Raji (cell line): Measurements from ENCODE around the gene CDK11A.

Source experiments
- POLR2A ChIP-seq: IDR thresholded peaks from 2 replicates; pipeline ENCODE4 v1.6.1; 2011; ENCODE audit warnings: low read depth, low read length, control low read depth; ENCODE audit not compliant: insufficient read depth

Gene CDK11A

DNA sequence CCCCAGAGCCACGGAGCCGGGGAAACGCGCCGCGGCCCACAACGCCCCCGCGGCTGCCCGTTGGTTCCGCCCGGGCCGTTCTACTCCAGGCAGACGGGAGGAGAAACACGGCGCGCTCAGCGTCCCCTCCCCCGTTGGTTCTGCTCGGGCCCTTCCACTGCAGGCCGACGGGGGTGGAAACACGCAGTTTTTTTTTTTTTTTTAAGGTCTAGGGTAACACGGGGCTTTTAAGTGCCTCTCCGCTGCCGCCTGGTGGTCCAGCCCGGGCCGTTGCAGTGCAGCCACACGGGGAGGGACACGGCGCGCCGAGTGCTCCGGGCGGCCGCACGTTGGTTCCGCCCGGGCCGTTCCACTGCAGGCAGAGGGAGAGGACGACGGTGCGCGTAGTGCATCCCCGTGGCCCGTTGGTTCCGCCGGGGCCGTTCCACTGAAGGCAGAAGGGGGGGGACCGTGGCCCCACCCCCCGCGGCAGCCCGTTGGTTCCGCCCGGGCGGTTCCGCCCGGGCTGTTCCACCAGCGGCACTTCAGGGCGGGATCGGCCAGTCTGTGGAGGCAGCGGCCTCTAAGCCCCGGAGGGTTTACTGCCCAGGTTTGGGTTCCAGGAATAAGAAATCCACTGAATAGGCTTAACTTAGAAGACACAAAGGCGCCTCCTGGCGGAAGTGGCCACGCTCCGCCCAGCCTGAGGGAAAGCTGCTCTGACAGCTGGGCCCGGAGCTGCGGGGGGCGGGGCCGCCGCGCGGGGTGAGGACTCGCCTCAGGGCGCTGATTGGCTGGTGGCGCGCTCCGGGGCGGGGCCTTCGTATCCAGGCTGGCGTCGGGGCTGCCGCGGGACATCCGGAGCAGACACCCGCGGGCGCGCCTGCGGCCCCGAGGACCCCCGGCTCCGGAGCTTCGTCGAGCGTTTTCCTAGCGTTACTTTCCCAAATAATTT lies 31.2 kb downstream of the CDK11A start, which contains the start of gene SLC35E2B:
Gene SLC35E2B (minus strand): TSS at position 82 of the 934 bp plus-strand sequence. CDS start 16,096 bp downstream, outside the sequence.
- TF ChIP-seq POLR2A, result peak; percentile 47

- peak; percentile 48 for TF ChIP-seq POLR2A
Measured at GRCh38 chr1:1692324-1692713, 31.8 kb downstream of the CDK11A start.

DNA sequence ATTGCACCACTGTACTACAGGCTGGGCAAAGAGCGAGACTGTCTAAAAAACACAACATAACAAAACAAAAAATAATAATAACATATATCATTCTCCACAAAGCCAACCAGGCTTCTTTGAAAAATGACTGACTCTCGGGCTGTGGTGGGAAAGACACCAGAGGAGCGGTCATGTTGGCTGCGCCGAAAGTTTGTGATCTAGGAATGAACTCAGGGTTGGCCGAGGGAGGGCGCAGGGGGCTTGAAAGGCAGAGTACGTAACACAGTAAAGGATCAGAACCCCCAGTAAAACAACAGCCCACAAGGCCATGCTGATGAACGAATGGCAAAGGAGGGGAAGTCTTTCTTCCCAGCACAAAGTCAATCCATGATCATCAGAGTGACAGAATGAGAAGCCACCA lies 36.3 kb downstream of the CDK11A start:
- TF ChIP-seq POLR2A, result no peak

DNA sequence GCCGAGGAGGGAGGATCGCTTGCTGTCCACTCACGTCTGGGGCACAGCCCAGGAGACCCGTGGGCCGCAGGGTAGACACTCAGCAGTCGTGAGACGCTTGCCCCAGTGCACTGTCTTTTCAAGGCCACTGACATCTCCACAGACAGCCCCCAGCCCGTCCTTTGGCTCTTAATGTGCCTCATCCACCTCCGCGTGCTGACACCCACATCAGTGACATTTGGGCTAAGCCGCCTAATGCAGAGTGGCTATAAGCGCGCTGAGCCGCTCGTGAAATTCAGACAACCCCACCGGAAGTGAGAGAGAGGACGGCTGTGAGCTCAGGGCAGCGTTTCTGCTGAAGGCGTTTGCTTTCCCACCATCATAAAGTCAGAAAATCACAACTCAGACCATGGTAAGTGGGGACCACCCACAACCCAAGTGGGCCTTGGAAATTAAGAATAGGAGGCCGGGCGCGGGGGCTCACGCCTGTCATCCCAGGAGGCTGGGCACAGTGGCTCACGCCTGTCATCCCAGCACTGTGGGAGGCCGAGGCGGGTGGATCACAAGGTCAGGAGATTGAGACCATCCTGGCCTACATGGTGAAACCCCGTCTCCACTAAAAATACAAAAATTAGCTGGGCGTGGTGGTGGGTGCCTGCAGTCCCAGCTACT lies 40.0 kb downstream of the CDK11A start:
- TF ChIP-seq POLR2A, result no peak

DNA sequence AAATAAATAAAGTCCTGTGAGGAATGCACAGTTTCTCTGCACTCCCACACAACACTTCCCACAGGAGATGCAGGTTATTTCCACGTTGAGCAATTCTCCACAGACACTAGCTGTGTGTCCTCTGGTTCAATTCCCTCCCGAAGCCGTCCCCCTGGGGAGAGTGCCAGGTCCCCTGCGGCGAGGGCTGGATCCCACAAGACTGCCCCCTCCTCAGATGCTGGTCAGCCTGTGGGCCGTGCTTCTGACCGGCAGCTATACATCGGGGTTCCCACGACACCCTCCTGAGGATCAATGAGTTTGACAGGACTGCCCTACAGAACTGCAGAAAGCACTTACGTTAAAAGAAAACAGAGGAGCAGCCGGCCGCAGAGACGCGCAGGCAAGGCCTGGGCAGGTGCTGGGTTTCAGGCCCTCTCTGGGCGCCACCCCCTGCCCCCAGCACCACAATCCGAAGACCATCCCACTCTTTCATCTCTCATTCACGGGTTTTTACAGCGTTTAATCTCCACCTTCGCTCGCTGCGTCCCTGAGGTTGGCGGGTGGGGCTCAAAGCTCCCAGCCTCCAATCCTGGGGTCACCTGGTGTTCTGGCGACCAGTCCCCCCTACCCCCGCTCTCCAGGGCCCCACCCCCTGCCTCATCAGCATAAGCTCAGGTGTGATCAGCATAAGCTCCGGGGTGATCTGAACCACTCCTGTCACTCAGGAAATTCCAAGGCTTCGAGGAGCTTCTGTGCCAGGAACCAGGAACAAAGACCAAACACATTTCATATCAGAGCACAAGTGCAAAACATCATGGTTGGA lies 40.9 kb downstream of the CDK11A start:
- TF ChIP-seq POLR2A, result no peak

- TF ChIP-seq POLR2A, result no peak
Measured at GRCh38 chr1:1680912-1681273, 43.3 kb downstream of the CDK11A start.

DNA sequence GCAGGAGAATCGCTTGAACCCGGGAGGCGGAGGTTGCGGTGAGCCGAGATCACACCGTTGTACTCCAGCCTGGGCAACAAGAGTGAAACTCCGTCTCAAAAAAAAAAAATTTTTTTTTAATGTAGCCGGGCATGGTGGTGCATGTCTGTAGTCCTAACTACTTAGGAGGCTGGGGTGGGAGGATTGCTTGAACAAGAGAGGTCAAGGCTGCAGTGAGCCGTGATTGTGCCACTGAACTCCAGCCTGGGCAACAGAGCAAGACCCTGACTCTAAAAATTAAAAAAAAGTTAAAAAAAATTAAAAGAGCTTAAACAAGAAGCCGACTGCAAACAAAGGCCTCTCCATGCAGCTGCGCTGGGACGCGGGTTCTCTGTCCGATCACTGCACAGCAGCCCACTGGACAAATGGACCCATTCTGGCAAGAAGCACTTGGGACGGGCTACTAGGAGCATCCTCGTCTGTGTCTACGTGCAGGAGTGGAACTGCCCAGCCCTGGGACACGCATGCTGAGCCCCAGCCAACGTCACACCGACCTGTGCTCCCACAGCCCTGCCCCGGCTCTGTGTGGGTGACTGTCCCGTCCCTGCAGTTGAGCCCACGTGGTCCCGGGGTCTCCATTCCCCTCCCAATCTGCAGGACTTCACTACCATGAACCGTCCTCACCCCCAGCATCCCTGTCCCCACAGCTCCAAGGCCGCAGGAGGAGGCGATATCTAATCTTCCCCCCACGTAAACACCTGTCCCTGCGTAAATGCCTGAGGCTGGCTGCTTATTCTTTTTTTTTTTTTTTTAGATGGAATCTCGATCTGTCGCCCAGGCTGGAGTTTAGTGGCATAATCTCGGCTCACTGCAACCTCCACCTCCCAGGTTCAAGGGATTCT lies 43.9 kb downstream of the CDK11A start:
- TF ChIP-seq POLR2A, result no peak

- TF ChIP-seq POLR2A, result peak; percentile 46
Measured at GRCh38 chr1:1678581-1679380, 45.4 kb downstream of the CDK11A start.

DNA sequence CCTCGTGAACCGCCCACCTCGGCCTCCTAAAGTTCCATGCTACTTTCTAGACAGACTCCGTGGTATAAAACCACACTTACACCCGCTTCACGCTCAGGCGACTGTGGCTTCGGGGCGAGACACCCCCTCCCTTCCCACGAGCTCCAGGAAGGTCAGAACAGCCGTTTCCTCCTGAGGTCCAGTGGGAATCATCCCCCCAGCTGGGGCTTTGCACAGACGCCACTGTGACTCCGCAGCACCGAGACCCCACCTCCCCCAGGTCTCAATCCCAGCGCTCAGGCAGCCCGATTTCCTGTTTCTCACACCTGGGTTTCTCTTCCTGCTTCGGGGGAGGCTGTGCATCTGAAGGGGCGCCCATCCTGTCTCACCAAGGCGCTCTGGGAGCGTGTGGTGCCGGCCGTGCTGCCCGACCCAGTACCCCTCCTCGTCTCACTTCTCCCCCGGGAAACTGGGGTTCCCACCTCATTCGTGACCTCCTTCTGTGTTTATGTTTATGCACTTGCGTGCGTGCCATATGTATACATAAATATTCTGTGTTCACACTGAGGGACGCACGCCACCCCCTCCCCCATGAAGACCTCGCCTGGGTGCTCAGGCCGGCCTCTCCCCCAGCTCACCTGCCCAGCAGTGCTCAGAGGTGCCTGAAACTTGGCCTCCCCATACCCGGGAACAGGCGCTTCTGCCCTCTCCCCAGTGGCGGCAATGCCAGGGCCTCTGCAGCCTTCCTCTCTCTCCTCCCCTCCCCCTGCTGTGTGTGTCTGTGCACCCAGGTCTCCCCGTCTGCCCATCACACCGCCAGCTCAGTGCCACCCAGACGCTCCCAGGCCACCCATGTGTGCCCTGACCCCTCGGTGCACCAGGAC lies 46.2 kb downstream of the CDK11A start:
- peak; percentile 55 for TF ChIP-seq POLR2A

DNA sequence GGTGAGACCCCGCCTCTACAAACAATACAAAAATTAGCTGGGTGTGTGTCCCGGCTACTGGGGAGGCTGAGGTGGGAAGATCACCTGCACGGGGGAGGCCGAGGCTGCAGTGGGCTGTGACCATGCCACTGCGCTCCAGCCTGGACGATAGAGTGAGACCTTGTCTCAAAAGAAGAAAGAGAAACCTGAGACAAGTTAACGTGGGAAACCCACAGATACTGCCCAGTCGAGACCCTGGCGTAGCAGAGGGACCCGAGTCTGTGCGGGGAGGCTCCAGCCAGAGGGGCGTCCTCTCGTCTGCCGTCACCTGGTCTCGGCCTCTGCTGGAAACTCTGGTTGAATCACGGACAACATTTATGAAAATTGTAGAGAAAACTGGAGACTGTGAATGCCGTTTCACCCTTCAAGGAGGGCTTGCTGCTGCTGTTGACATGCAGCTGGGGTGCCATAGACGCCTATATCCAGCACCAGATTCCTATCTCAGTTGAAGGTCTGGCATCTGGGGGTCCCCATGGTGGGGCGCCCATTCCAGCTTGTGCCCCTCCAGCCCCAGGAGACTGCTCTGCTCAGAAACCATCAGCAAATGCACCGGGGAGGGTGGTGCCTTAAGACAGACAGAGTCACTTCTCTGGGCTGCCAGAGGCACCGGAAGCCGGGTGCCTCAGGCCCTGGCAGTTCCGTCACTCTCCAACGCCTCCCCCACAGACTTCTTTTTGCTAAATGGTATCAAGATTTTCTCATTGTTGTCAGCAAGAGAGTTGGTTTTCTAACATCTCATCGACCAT lies 51.8 kb downstream of the CDK11A start:
- no peak for TF ChIP-seq POLR2A

GRCh38 chr1:1671365-1672119 lies 52.6 kb downstream of the CDK11A start:
- TF ChIP-seq POLR2A, result no peak
